ENCODE results near the gene SERPINA1. TPM values are rescaled to one million over a fixed set of nuclear protein-coding genes. Genes with fewer than 3 reads are reported as not detected.

The SERPINA1 gene
- total RNA-seq, 1 experiment from 2014 or later, result 9.1 TPM

- intact Hi-C loops (cut with micrococcal nuclease), result no loop called here
- RAD21 ChIA-PET (ENCODE audit: low non-redundant PET in 1 of 2, low total read pairs in 2 of 2, uncharacterized antibody in 2 of 2, unreplicated experiment in 2 of 2), result no interaction called here
- DNase-seq (ENCODE audit: low read depth, low spot score), result no peak
- BruUV-seq (replicated peaks), result no TSS peak
- no peaks in the 10 kb centered on the region for H3K9me3 ChIP-seq (ENCODE audit: control insufficient read depth in 1 of 2, insufficient read depth in 1 of 2, low read depth in 1 of 2, low read length in 2 of 2)
- POLR2A ChIA-PET, result no interaction called here
- ATAC-seq, result no peak
- H3K27me3 ChIP-seq (ENCODE audit: insufficient read depth, low read length), result no peaks in the 10 kb centered on the region
- peaks cover 0 to 5% of the 10 kb centered on the region in 2 experiments; a peak in 1 of 4 replicates for H3K4me1 ChIP-seq (ENCODE audit: control insufficient read depth in 1 of 2, insufficient read depth in 2 of 2, low read length in 2 of 2)
- H2AFZ ChIP-seq (ENCODE audit: low read depth, low read length, poor library complexity, severe bottlenecking), result no peak overlapping the region
- no peak overlapping the region for H3K4me3 ChIP-seq (replicated peaks in 1 of 2; ENCODE audit: low read depth in 1 of 2, low read length in 2 of 2)
- no peaks in the 10 kb centered on the region for H3K36me3 ChIP-seq (ENCODE audit: control insufficient read depth in 1 of 2, insufficient read depth in 2 of 2, low read length in 2 of 2)
- H3K27ac ChIP-seq (ENCODE audit: low read depth, low read length), result no peak overlapping the region
- no peaks in the 10 kb centered on the region for H3K79me2 ChIP-seq (ENCODE audit: insufficient read depth, low read length)
- no peak overlapping the region for H3K4me2 ChIP-seq (ENCODE audit: low read length)
- H3K9ac ChIP-seq (ENCODE audit: low read length), result no peak overlapping the region
- no peaks in the 10 kb centered on the region for H3K9me2 ChIP-seq (ENCODE audit: insufficient read depth)
- CTCF ChIA-PET, result interaction anchor here (0.9 kb wide), 1 partner anchor 9 kb away, joined by 3 read pairs; no protein-coding TSS in a partner anchor
- no peaks in the 10 kb centered on the region for H4K20me1 ChIP-seq (ENCODE audit: insufficient read depth)
- TF ChIP-seq SP1 (IDR thresholded peaks at IDR 0.05; ENCODE audit: low read depth) (no peak), ZBTB33 (IDR thresholded peaks at IDR 0.05; ENCODE audit: extremely low read depth, insufficient replicate concordance, low read length) (no peak)
Observed at GRCh38 chr14:94381149-94382030, 7.0 kb downstream of the SERPINA1 start.

- Histone ChIP-seq H3K36me3 (ENCODE audit: control insufficient read depth in 1 of 2, insufficient read depth in 2 of 2, low read length in 2 of 2) (no peaks in the 10 kb centered on the region), H3K27ac (ENCODE audit: low read depth, low read length) (no peak overlapping the region), H3K79me2 (ENCODE audit: insufficient read depth, low read length) (no peaks in the 10 kb centered on the region), H3K9ac (ENCODE audit: low read length) (no peak overlapping the region), H3K4me1 (ENCODE audit: control insufficient read depth in 1 of 2, insufficient read depth in 2 of 2, low read length in 2 of 2) (peaks cover 0 to 5% of the 10 kb centered on the region in 2 experiments; a peak in 1 of 4 replicates), H2AFZ (ENCODE audit: low read depth, low read length, poor library complexity, severe bottlenecking) (no peak overlapping the region), H4K20me1 (ENCODE audit: insufficient read depth) (no peaks in the 10 kb centered on the region), H3K4me3 (replicated peaks in 1 of 2; ENCODE audit: low read depth in 1 of 2, low read length in 2 of 2) (no peak overlapping the region), H3K9me3 (ENCODE audit: control insufficient read depth in 1 of 2, insufficient read depth in 1 of 2, low read depth in 1 of 2, low read length in 2 of 2) (no peaks in the 10 kb centered on the region), H3K9me2 (ENCODE audit: insufficient read depth) (no peaks in the 10 kb centered on the region), H3K27me3 (ENCODE audit: insufficient read depth, low read length) (no peaks in the 10 kb centered on the region), H3K4me2 (ENCODE audit: low read length) (no peak overlapping the region)
- DNase-seq (ENCODE audit: low read depth, low spot score) (no peak), ATAC-seq (no peak)
- ChIA-PET POLR2A (no interaction called here), RAD21 (ENCODE audit: low non-redundant PET in 1 of 2, low total read pairs in 2 of 2, uncharacterized antibody in 2 of 2, unreplicated experiment in 2 of 2) (no interaction called here), CTCF (interaction anchor here (0.9 kb wide), 1 partner anchor 10 kb away, joined by 3 read pairs; no protein-coding TSS in a partner anchor)
- intact Hi-C loops (cut with micrococcal nuclease), result no loop called here
- no TSS peak for BruUV-seq (replicated peaks)
- TF ChIP-seq ZNF274 (IDR thresholded peaks at IDR 0.05; ENCODE audit: low read depth, low read length) (no peak), FOSL1 (IDR thresholded peaks at IDR 0.05; ENCODE audit: low read depth) (no peak)
Observed at GRCh38 chr14:94380225-94381148, 7.9 kb downstream of the SERPINA1 start.

Data from HCT116 (cell line).